ENCODE measurements around the gene PRG3. TPM values are rescaled to one million over a fixed set of nuclear protein-coding genes. Genes with fewer than 3 reads are reported as not detected.

Gene PRG3
- total RNA-seq, 6 donors from 2014 or later: not detected

- DNase-seq (no peak), ATAC-seq (ENCODE audit: low FRiP score in 2 of 2) (no peak)
- H3K4me3 ChIP-seq: no peak overlapping the region
- 84 to 88% methylated on average over 8 of the region's 8 CpGs for WGBS, 2 donors
- no peaks in the 10 kb centered on the region for H3K9me3 ChIP-seq
- TF ChIP-seq POLR2AphosphoS5 (IDR thresholded peaks at IDR 0.05) (no peak), CTCF (IDR thresholded peaks at IDR 0.05) (no peak), EP300 (IDR thresholded peaks at IDR 0.05) (no peak), POLR2A (IDR thresholded peaks at IDR 0.05) (no peak)
- no peaks in the 10 kb centered on the region for H3K36me3 ChIP-seq
- no peaks in the 10 kb centered on the region for H3K27me3 ChIP-seq
- no peak overlapping the region for H3K27ac ChIP-seq
- no peaks in the 10 kb centered on the region for H3K4me1 ChIP-seq
Measured at GRCh38 chr11:57392066-57392762, 11.3 kb upstream of the PRG3 start.

GRCh38 chr11:57391539-57391938, 10.6 kb upstream of the PRG3 start:
- no peaks in the 10 kb centered on the region for H3K4me1 ChIP-seq
- no peak for ATAC-seq (ENCODE audit: low FRiP score in 2 of 2)
- DNase-seq: no peak
- no peaks in the 10 kb centered on the region for H3K27me3 ChIP-seq
- no peaks in the 10 kb centered on the region for H3K36me3 ChIP-seq
- H3K4me3 ChIP-seq: no peak overlapping the region
- TF ChIP-seq POLR2A (IDR thresholded peaks at IDR 0.05): no peak
- no peak for TF ChIP-seq EP300 (IDR thresholded peaks at IDR 0.05)
- no peak for TF ChIP-seq POLR2AphosphoS5 (IDR thresholded peaks at IDR 0.05)
- no peak for TF ChIP-seq CTCF (IDR thresholded peaks at IDR 0.05)
- no peak overlapping the region for H3K27ac ChIP-seq
- H3K9me3 ChIP-seq: no peaks in the 10 kb centered on the region
- 63 to 68% methylated on average over 2 of the region's 2 CpGs for WGBS, 2 donors

GRCh38 chr11:57391111-57391510, 10.2 kb upstream of the PRG3 start:
- Histone ChIP-seq H3K4me1 (no peaks in the 10 kb centered on the region), H3K4me3 (no peak overlapping the region), H3K27me3 (no peaks in the 10 kb centered on the region), H3K36me3 (no peaks in the 10 kb centered on the region), H3K27ac (no peak overlapping the region), H3K9me3 (no peaks in the 10 kb centered on the region)
- 85 to 94% methylated on average over 3 of the region's 3 CpGs for WGBS, 2 donors
- no peak for TF ChIP-seq EP300 (IDR thresholded peaks at IDR 0.05)
- ATAC-seq (ENCODE audit: low FRiP score in 2 of 2) (no peak), DNase-seq (no peak)

GRCh38 chr11:57390535-57390934, 9.6 kb upstream of the PRG3 start, which contains the start of gene PRG2:
PRG2 (minus strand) TSS chr11:57390650; CDS start chr11:57389944, 706 bp downstream.
- H3K4me3 ChIP-seq: no peak within 1 kb of the TSS
- WGBS, 2 donors: 67 to 73% methylated on average over 2 of the region's 2 CpGs
- DNase-seq (no peak), ATAC-seq (ENCODE audit: low FRiP score in 2 of 2) (no peak)
- no peak within 1 kb of the TSS for H3K27ac ChIP-seq
- TF ChIP-seq EP300 (IDR thresholded peaks at IDR 0.05) (no peak), POLR2A (IDR thresholded peaks at IDR 0.05) (no peak)
- no peaks in the 10 kb centered on the region for H3K36me3 ChIP-seq
- no peaks in the 10 kb centered on the region for H3K27me3 ChIP-seq
- no peaks in the 10 kb centered on the region for H3K9me3 ChIP-seq
- no peaks in the 10 kb centered on the region for H3K4me1 ChIP-seq

GRCh38 chr11:57387289-57388030, 6.5 kb upstream of the PRG3 start:
- peak in 1 of 2 donors; percentile 51 for DNase-seq
- WGBS, 2 donors: 72 to 75% methylated on average over 14 to 16 of the region's 16 CpGs
- ATAC-seq (ENCODE audit: low FRiP score in 2 of 2): peak in 1 of 2 donors; percentile 13
- no peaks in the 10 kb centered on the region for H3K36me3 ChIP-seq
- TF ChIP-seq POLR2AphosphoS5 (IDR thresholded peaks at IDR 0.05) (no peak), EP300 (IDR thresholded peaks at IDR 0.05) (no peak), POLR2A (IDR thresholded peaks at IDR 0.05) (no peak), CTCF (IDR thresholded peaks at IDR 0.05) (no peak)
- H3K27ac ChIP-seq: no peak overlapping the region
- H3K9me3 ChIP-seq: no peaks in the 10 kb centered on the region
- H3K4me3 ChIP-seq: no peak overlapping the region
- no peaks in the 10 kb centered on the region for H3K4me1 ChIP-seq
- H3K27me3 ChIP-seq: no peaks in the 10 kb centered on the region

Data from upper lobe of left lung (tissue), 6 donors.